ENCODE data around the gene ITPA. TPM values are rescaled to one million over a fixed set of nuclear protein-coding genes. Genes with fewer than 3 reads are reported as not detected.

ITPA gene
- total and polyA plus RNA-seq, 2 experiments from 2014 or later: 57.5 to 81.7 TPM

GRCh38 chr20:3231116-3231515 is 21.8 kb downstream of the ITPA start (continued):
- TF ChIP-seq, protein P1, sequence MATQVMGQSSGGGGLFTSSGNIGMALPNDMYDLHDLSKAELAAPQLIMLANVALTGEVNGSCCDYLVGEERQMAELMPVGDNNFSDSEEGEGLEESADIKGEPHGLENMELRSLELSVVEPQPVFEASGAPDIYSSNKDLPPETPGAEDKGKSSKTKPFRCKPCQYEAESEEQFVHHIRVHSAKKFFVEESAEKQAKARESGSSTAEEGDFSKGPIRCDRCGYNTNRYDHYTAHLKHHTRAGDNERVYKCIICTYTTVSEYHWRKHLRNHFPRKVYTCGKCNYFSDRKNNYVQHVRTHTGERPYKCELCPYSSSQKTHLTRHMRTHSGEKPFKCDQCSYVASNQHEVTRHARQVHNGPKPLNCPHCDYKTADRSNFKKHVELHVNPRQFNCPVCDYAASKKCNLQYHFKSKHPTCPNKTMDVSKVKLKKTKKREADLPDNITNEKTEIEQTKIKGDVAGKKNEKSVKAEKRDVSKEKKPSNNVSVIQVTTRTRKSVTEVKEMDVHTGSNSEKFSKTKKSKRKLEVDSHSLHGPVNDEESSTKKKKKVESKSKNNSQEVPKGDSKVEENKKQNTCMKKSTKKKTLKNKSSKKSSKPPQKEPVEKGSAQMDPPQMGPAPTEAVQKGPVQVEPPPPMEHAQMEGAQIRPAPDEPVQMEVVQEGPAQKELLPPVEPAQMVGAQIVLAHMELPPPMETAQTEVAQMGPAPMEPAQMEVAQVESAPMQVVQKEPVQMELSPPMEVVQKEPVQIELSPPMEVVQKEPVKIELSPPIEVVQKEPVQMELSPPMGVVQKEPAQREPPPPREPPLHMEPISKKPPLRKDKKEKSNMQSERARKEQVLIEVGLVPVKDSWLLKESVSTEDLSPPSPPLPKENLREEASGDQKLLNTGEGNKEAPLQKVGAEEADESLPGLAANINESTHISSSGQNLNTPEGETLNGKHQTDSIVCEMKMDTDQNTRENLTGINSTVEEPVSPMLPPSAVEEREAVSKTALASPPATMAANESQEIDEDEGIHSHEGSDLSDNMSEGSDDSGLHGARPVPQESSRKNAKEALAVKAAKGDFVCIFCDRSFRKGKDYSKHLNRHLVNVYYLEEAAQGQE (IDR thresholded peaks at IDR 0.05; ENCODE audit: unreplicated experiment): no peak

GRCh38 chr20:3231889-3232588 is 22.7 kb downstream of the ITPA start:
- Histone ChIP-seq H2AFZ (no peak overlapping the region), H3K4me1 (ENCODE audit: insufficient read depth) (no peaks in the 10 kb centered on the region), H3F3A (replicated peaks; ENCODE audit: low read depth) (no peaks in the 10 kb centered on the region), H3K4me3 (no peak overlapping the region), H3K79me2 (replicated peaks; ENCODE audit: insufficient read depth) (no peaks in the 10 kb centered on the region), H3K4me2 (no peak overlapping the region), H3K27ac (ENCODE audit: low read depth) (no peak overlapping the region), H3K9me2 (ENCODE audit: insufficient read depth) (no peaks in the 10 kb centered on the region), H3K27me3 (ENCODE audit: insufficient read depth) (peaks cover 6% of the 10 kb centered on the region), H4K20me1 (replicated peaks; ENCODE audit: insufficient read depth) (no peaks in the 10 kb centered on the region), H3K36me3 (ENCODE audit: insufficient read depth) (no peaks in the 10 kb centered on the region)
- no peak for ATAC-seq
- no peak overlapping the region for H3K4me3 Mint-ChIP-seq
- H3K4me1 Mint-ChIP-seq: peaks cover 2% of the 10 kb centered on the region; the same call in 2 of the 3 replicates
- no peak for DNase-seq (ENCODE audit: low spot score)
- no peaks in the 10 kb centered on the region for H3K9me3 Mint-ChIP-seq
- no peak overlapping the region for H3K27ac Mint-ChIP-seq
- H3K27me3 Mint-ChIP-seq (ENCODE audit: insufficient read depth, low read depth, poor library complexity): peaks cover 19% of the 10 kb centered on the region
- peaks cover 12% of the 10 kb centered on the region; the same call in 2 of the 3 replicates for H3K36me3 Mint-ChIP-seq (ENCODE audit: low read depth)
- TF ChIP-seq, protein P2, sequence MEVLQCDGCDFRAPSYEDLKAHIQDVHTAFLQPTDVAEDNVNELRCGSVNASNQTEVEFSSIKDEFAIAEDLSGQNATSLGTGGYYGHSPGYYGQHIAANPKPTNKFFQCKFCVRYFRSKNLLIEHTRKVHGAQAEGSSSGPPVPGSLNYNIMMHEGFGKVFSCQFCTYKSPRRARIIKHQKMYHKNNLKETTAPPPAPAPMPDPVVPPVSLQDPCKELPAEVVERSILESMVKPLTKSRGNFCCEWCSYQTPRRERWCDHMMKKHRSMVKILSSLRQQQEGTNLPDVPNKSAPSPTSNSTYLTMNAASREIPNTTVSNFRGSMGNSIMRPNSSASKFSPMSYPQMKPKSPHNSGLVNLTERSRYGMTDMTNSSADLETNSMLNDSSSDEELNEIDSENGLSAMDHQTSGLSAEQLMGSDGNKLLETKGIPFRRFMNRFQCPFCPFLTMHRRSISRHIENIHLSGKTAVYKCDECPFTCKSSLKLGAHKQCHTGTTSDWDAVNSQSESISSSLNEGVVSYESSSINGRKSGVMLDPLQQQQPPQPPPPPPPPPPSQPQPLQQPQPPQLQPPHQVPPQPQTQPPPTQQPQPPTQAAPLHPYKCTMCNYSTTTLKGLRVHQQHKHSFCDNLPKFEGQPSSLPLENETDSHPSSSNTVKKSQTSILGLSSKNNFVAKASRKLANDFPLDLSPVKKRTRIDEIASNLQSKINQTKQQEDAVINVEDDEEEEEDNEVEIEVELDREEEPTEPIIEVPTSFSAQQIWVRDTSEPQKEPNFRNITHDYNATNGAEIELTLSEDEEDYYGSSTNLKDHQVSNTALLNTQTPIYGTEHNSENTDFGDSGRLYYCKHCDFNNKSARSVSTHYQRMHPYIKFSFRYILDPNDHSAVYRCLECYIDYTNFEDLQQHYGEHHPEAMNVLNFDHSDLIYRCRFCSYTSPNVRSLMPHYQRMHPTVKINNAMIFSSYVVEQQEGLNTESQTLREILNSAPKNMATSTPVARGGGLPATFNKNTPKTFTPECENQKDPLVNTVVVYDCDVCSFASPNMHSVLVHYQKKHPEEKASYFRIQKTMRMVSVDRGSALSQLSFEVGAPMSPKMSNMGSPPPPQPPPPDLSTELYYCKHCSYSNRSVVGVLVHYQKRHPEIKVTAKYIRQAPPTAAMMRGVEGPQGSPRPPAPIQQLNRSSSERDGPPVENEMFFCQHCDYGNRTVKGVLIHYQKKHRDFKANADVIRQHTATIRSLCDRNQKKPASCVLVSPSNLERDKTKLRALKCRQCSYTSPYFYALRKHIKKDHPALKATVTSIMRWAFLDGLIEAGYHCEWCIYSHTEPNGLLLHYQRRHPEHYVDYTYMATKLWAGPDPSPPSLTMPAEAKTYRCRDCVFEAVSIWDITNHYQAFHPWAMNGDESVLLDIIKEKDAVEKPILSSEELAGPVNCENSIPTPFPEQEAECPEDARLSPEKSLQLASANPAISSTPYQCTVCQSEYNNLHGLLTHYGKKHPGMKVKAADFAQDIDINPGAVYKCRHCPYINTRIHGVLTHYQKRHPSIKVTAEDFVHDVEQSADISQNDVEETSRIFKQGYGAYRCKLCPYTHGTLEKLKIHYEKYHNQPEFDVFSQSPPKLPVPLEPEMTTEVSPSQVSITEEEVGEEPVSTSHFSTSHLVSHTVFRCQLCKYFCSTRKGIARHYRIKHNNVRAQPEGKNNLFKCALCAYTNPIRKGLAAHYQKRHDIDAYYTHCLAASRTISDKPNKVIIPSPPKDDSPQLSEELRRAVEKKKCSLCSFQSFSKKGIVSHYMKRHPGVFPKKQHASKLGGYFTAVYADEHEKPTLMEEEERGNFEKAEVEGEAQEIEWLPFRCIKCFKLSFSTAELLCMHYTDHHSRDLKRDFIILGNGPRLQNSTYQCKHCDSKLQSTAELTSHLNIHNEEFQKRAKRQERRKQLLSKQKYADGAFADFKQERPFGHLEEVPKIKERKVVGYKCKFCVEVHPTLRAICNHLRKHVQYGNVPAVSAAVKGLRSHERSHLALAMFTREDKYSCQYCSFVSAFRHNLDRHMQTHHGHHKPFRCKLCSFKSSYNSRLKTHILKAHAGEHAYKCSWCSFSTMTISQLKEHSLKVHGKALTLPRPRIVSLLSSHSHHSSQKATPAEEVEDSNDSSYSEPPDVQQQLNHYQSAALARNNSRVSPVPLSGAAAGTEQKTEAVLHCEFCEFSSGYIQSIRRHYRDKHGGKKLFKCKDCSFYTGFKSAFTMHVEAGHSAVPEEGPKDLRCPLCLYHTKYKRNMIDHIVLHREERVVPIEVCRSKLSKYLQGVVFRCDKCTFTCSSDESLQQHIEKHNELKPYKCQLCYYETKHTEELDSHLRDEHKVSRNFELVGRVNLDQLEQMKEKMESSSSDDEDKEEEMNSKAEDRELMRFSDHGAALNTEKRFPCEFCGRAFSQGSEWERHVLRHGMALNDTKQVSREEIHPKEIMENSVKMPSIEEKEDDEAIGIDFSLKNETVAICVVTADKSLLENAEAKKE (CRISPR knock-in tag; IDR thresholded peaks at IDR 0.05): no peak
- no peak for TF ChIP-seq ZNF331 (CRISPR knock-in tag; IDR thresholded peaks at IDR 0.05; ENCODE audit: low read depth)
- no peak for TF ChIP-seq STAT1 (IDR thresholded peaks at IDR 0.05; ENCODE audit: unreplicated experiment)
- no peak for TF ChIP-seq JUNB (IDR thresholded peaks at IDR 0.05; ENCODE audit: unreplicated experiment)
- no peak for TF ChIP-seq ETS1 (IDR thresholded peaks at IDR 0.05)
- TF ChIP-seq, protein P1 (IDR thresholded peaks at IDR 0.05; ENCODE audit: unreplicated experiment): no peak
- no peak for TF ChIP-seq POLR2AphosphoS5 (IDR thresholded peaks at IDR 0.05; ENCODE audit: low read depth)
- no peak for TF ChIP-seq EZH2phosphoT487 (IDR thresholded peaks at IDR 0.05; ENCODE audit: unreplicated experiment)
- no peak for TF ChIP-seq EZH2 (IDR thresholded peaks at IDR 0.05; ENCODE audit: low read depth, unreplicated experiment)
- TF ChIP-seq CREB1 (CRISPR knock-in tag; IDR thresholded peaks at IDR 0.05; ENCODE audit: low read depth): no peak

All from GM23338 (cell line).